B cell (primary cell): ENCODE measurements around the gene MAP2K3. TPM values are rescaled to one million over a fixed set of nuclear protein-coding genes. Genes with fewer than 3 reads are reported as not detected.

Experiments used
- ATAC-seq: fragments of 200-7000 bp; cut with Tn5 transposase; one replicate; pipeline ENCODE4 v1.10.0; 2021; ENCODE audit warnings: low read depth, mild to moderate bottlenecking, moderate number of reproducible peaks, moderate library complexity
- CTCF ChIA-PET: fragments of 350-600 bp; sonication (Branson Sonifier 250); formaldehyde crosslinking; loops from one replicate; lab custom pipeline; 2021; ENCODE audit warnings: antibody characterized with exemption, inconsistent platforms; lab: Charles Lee
- POLR2A ChIA-PET: fragments of 350-600 bp; sonication (Branson Sonifier 250); formaldehyde crosslinking; loops from one replicate; lab custom pipeline; 2021; ENCODE audit warnings: antibody characterized with exemption; lab: Charles Lee
- DNase-seq: peaks from one replicate; pipeline ENCODE4 v3.0.0; 2013
- H2AFZ ChIP-seq: 2 replicates; pipeline ENCODE4 v1.6.1; 2012; ENCODE audit warnings: mild to moderate bottlenecking, low read depth, low read length; ENCODE audit not compliant: insufficient read depth, poor library complexity, severe bottlenecking
- H3K27ac ChIP-seq, 2 donors: 1 replicate in 1 of 2; 2 replicates in 1 of 2; pipeline ENCODE4 v1.5.1; 2012 to 2013; ENCODE audit warnings: low read length in 2 of 2, mild to moderate bottlenecking in 2 of 2, moderate library complexity in 1 of 2
- H3K27me3 ChIP-seq, 4 experiments: fragments of 200-600 bp in 1 of 4; sonication (generic) in 1 of 4; replicated peaks in 1 of 4; 1 replicate in 2 of 4; 2 replicates in 2 of 4; pipeline versions ENCODE4 v1.6.1 to v1.7.0; 2013 to 2016; ENCODE audit warnings: low read length in 3 of 4, mild to moderate bottlenecking in 2 of 4, mixed read lengths in 1 of 4, moderate library complexity in 1 of 4; ENCODE audit not compliant: insufficient read depth in 4 of 4, control insufficient read depth in 3 of 4; ENCODE audit errors: control extremely low read depth in 1 of 4
- H3K36me3 ChIP-seq, 2 experiments: replicated peaks in 1 of 2; 1 replicate in 1 of 2; 2 replicates in 1 of 2; pipeline versions ENCODE4 v1.6.1 to v1.7.1; 2013; ENCODE audit warnings: low read length in 1 of 2; ENCODE audit not compliant: insufficient read depth in 2 of 2, control insufficient read depth in 1 of 2; ENCODE audit errors: control extremely low read depth in 1 of 2, extremely low read depth in 1 of 2
- H3K4me1 ChIP-seq, 2 donors: fragments of 200-600 bp in 1 of 2; sonication (generic) in 1 of 2; 1 replicate in 1 of 2; 2 replicates in 1 of 2; pipeline versions ENCODE4 v1.5.1 to v1.6.1; 2013 to 2017; ENCODE audit warnings: low read length in 2 of 2; ENCODE audit not compliant: control insufficient read depth in 2 of 2, insufficient read depth in 2 of 2
- H3K4me2 ChIP-seq: replicated peaks from 2 replicates; pipeline ENCODE3; 2012; ENCODE audit warnings: mild to moderate bottlenecking, low read depth, low read length; ENCODE audit not compliant: poor library complexity, severe bottlenecking
- H3K4me3 ChIP-seq, 5 experiments: fragments of 200-600 bp in 1 of 5; sonication (generic) in 1 of 5; 1 replicate in 3 of 5; 2 replicates in 2 of 5; pipeline versions ENCODE4 v1.5.1 to v1.7.0; 2011 to 2016; ENCODE audit warnings: low read length in 4 of 5, mild to moderate bottlenecking in 4 of 5, low read depth in 2 of 5, control low read depth in 1 of 5, moderate library complexity in 1 of 5; ENCODE audit not compliant: insufficient read depth in 1 of 5; ENCODE audit errors: control extremely low read depth in 1 of 5, extremely low read depth in 1 of 5
- H3K79me2 ChIP-seq: fragments of 200-600 bp; sonication (generic); one replicate; pipeline ENCODE4 v1.6.0; 2016; ENCODE audit warnings: low read length; ENCODE audit not compliant: control insufficient read depth, insufficient read depth
- H3K9ac ChIP-seq: fragments of 200-600 bp; sonication (generic); 2 replicates; pipeline ENCODE4 v1.6.1; 2017; ENCODE audit warnings: mild to moderate bottlenecking, low read length, moderate library complexity
- H3K9me3 ChIP-seq, 3 donors: one replicate each; pipeline versions ENCODE4 v1.6.1 to v1.7.1; 2013; ENCODE audit warnings: low read length in 2 of 3; ENCODE audit not compliant: control insufficient read depth in 2 of 3, insufficient read depth in 1 of 3; ENCODE audit errors: control extremely low read depth in 1 of 3
- H4K20me1 ChIP-seq: 2 replicates; pipeline ENCODE4 v1.6.0; 2012; ENCODE audit warnings: mild to moderate bottlenecking, low read length; ENCODE audit not compliant: insufficient read depth, control insufficient read depth, poor library complexity, severe bottlenecking
- H3K27ac Mint-ChIP-seq: one replicate; pipeline ENCODE4 v1.8.0; 2021; ENCODE audit warnings: mixed read lengths
- H3K27me3 Mint-ChIP-seq: one replicate; pipeline ENCODE4 v1.8.0; 2021; ENCODE audit warnings: mixed read lengths
- H3K4me1 Mint-ChIP-seq: one replicate; pipeline ENCODE4 v1.8.0; 2021; ENCODE audit warnings: mixed read lengths
- H3K4me3 Mint-ChIP-seq: one replicate; pipeline ENCODE4 v1.8.0; 2021; ENCODE audit warnings: mixed read lengths
- H3K9me3 Mint-ChIP-seq: one replicate; pipeline ENCODE4 v1.8.0; 2022; ENCODE audit warnings: mixed read lengths; ENCODE audit not compliant: insufficient read depth
- EZH2 ChIP-seq: IDR thresholded peaks from 2 replicates; pipeline ENCODE4 v1.6.1; 2012; ENCODE audit warnings: borderline replicate concordance, low read depth, mild to moderate bottlenecking, moderate library complexity, low read length; ENCODE audit not compliant: insufficient read depth, poor library complexity, severe bottlenecking
- WGBS: methylation state at CpG from one replicate; pipeline ENCODE4 v1.1.5; 2013; ENCODE audit warnings: missing lambda C conversion rate; ENCODE audit not compliant: insufficient coverage; 5-methylcytosine and 5-hydroxymethylcytosine counted together
- intact Hi-C: fragments of 100-400 bp; cut with micrococcal nuclease; formaldehyde crosslinking; loops from one replicate; pipeline ENCODE4 v1.10.0; 2022
- polyA plus RNA-seq: library from polyadenylated mRNA; depleted of rRNA; stranded (reverse); fragments of >200 nt; gene quantifications from 2 replicates; pipeline ENCODE4 v1.2.3, GENCODE V29; 2012
- total RNA-seq, 2 donors: library from RNA; stranded (reverse); fragments of 120-200 nt in 1 of 2; gene quantifications; 1 replicate in 1 of 2; 2 replicates in 1 of 2; pipeline versions ENCODE4 v1.2.3 to v1.2.4, GENCODE V29; 2013 to 2022
- TF ChIP-seq, protein P1 (sequence below): fragments of 200-600 bp; IDR thresholded peaks from one replicate; pipeline ENCODE4 v1.8.0; 2022; ENCODE audit warnings: antibody characterized with exemption, mild to moderate bottlenecking

The MAP2K3 gene
- total and polyA plus RNA-seq, 2 donors (not counting 1 experiment from before 2014, with no cell fraction given), result 61.0 to 118 TPM

- no peak overlapping the region for H3K4me3 ChIP-seq
- H3K79me2 ChIP-seq, result no peaks in the 10 kb centered on the region
- Mint-ChIP-seq H3K27ac (no peak overlapping the region), H3K4me3 (no peak overlapping the region), H3K9me3 (no peaks in the 10 kb centered on the region), H3K4me1 (no peaks in the 10 kb centered on the region), H3K27me3 (peaks cover 3% of the 10 kb centered on the region)
- ATAC-seq, result no peak
- TF ChIP-seq EZH2, result no peak
- TF ChIP-seq, protein P1, sequence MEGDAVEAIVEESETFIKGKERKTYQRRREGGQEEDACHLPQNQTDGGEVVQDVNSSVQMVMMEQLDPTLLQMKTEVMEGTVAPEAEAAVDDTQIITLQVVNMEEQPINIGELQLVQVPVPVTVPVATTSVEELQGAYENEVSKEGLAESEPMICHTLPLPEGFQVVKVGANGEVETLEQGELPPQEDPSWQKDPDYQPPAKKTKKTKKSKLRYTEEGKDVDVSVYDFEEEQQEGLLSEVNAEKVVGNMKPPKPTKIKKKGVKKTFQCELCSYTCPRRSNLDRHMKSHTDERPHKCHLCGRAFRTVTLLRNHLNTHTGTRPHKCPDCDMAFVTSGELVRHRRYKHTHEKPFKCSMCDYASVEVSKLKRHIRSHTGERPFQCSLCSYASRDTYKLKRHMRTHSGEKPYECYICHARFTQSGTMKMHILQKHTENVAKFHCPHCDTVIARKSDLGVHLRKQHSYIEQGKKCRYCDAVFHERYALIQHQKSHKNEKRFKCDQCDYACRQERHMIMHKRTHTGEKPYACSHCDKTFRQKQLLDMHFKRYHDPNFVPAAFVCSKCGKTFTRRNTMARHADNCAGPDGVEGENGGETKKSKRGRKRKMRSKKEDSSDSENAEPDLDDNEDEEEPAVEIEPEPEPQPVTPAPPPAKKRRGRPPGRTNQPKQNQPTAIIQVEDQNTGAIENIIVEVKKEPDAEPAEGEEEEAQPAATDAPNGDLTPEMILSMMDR, result no peak
- H3K9me3 ChIP-seq, result no peaks in the 10 kb centered on the region
- no peaks in the 10 kb centered on the region for H3K4me1 ChIP-seq
- H3K4me2 ChIP-seq, result no peak overlapping the region
- CTCF ChIA-PET, result no interaction called here
- H3K9ac ChIP-seq, result no peak overlapping the region
- intact Hi-C loops, result no loop called here
- H3K36me3 ChIP-seq, result no peaks in the 10 kb centered on the region
- no peaks in the 10 kb centered on the region for H4K20me1 ChIP-seq
- WGBS, result 50% methylated on average over 2 of the region's 12 CpGs
- H2AFZ ChIP-seq, result no peak overlapping the region
- H3K27ac ChIP-seq, result no peak overlapping the region
- H3K27me3 ChIP-seq, result no peaks in the 10 kb centered on the region
- DNase-seq, result no peak
- POLR2A ChIA-PET, result no interaction called here
These were observed 71.1 kb downstream of the MAP2K3 start for GRCh38 chr17:21355586-21355985.

- no peak overlapping the region for H3K4me3 ChIP-seq
- H3K9me3 ChIP-seq, result no peaks in the 10 kb centered on the region
- ATAC-seq, result no peak
- no peaks in the 10 kb centered on the region for H3K27me3 ChIP-seq
- no peaks in the 10 kb centered on the region for H3K4me1 ChIP-seq
- ChIA-PET CTCF (no interaction called here), POLR2A (no interaction called here)
- no peak overlapping the region for H3K4me3 Mint-ChIP-seq
- H3K36me3 ChIP-seq, result no peaks in the 10 kb centered on the region
- no peak overlapping the region for H3K4me2 ChIP-seq
- WGBS, result 91% methylated on average over 2 of the region's 2 CpGs
- H3K9ac ChIP-seq, result no peak overlapping the region
- no peaks in the 10 kb centered on the region for H3K9me3 Mint-ChIP-seq
- no peak overlapping the region for H3K27ac Mint-ChIP-seq
- DNase-seq, result no peak
- H3K4me1 Mint-ChIP-seq, result no peaks in the 10 kb centered on the region
- no peak overlapping the region for H3K27ac ChIP-seq
- TF ChIP-seq, protein P1, result no peak
- intact Hi-C loops, result no loop called here
- no peaks in the 10 kb centered on the region for H4K20me1 ChIP-seq
- peaks cover 3% of the 10 kb centered on the region for H3K27me3 Mint-ChIP-seq
- no peaks in the 10 kb centered on the region for H3K79me2 ChIP-seq
- H2AFZ ChIP-seq, result no peak overlapping the region
These were observed 72.1 kb downstream of the MAP2K3 start for GRCh38 chr17:21356537-21357127.
